Measurements from ENCODE around the gene TSPAN31.

TSPAN31 gene

GRCh38 chr12:57797933-57798332 lies 53.1 kb downstream of the TSPAN31 start:
- no peak for DNase-seq

All from stimulated activated CD4-positive, alpha-beta T cell treated with anti-CD3 and anti-CD28 coated beads, Interleukin-2, amount 100 ng/mL, for 24 hours (primary cell).